Glutamatergic neuron (in vitro differentiated cells): ENCODE results near the gene IL4I1. TPM values are rescaled to one million over a fixed set of nuclear protein-coding genes. Genes with fewer than 3 reads are reported as not detected.

Experiments used
- DNase-seq: peaks from one replicate; pipeline ENCODE4 v3.0.0; 2022
- H3K27ac Mint-ChIP-seq: one replicate; pipeline ENCODE4 v1.8.0; 2020; ENCODE audit warnings: mild to moderate bottlenecking, mixed read lengths, inconsistent platforms; ENCODE audit not compliant: unreplicated experiment
- H3K27me3 Mint-ChIP-seq: one replicate; pipeline ENCODE4 v1.8.0; 2020; ENCODE audit warnings: mild to moderate bottlenecking, moderate library complexity, mixed read lengths, inconsistent platforms; ENCODE audit not compliant: unreplicated experiment
- H3K36me3 Mint-ChIP-seq: one replicate; pipeline ENCODE4 v1.8.0; 2020; ENCODE audit warnings: mild to moderate bottlenecking, mixed read lengths, inconsistent platforms; ENCODE audit not compliant: unreplicated experiment
- H3K4me1 Mint-ChIP-seq: one replicate; pipeline ENCODE4 v1.8.0; 2020; ENCODE audit warnings: mild to moderate bottlenecking, low read depth, mixed read lengths, inconsistent platforms; ENCODE audit not compliant: unreplicated experiment
- H3K4me3 Mint-ChIP-seq: one replicate; pipeline ENCODE4 v1.8.0; 2020; ENCODE audit warnings: mild to moderate bottlenecking, mixed read lengths, inconsistent platforms; ENCODE audit not compliant: unreplicated experiment
- H3K9me3 Mint-ChIP-seq: one replicate; pipeline ENCODE4 v1.8.0; 2020; ENCODE audit warnings: mild to moderate bottlenecking, moderate library complexity, mixed read lengths, inconsistent platforms; ENCODE audit not compliant: unreplicated experiment
- CTCF ChIP-seq: fragments of 200-600 bp; sonication (generic); IDR thresholded peaks from one replicate; pipeline ENCODE4 v1.5.0; 2021; ENCODE audit not compliant: partially characterized antibody, unreplicated experiment
- total RNA-seq: library from RNA; stranded (reverse); fragmentation: NEBNext Ultra II Directional; extraction: Animal tissue kit (Norgen Biotek cat#: 25700); gene quantifications from one replicate; pipeline ENCODE4 v1.2.1, GENCODE V29; 2021; ENCODE audit not compliant: unreplicated experiment

The IL4I1 gene
- total RNA-seq, 1 donor from 2014 or later, result 0.59 TPM

- peaks cover under 1% of the 10 kb centered on the region for H3K9me3 Mint-ChIP-seq
- no peak overlapping the region for H3K4me3 Mint-ChIP-seq
- H3K36me3 Mint-ChIP-seq, result no peaks in the 10 kb centered on the region
- peaks cover 5% of the 10 kb centered on the region for H3K27me3 Mint-ChIP-seq
- no peaks in the 10 kb centered on the region for H3K4me1 Mint-ChIP-seq
- DNase-seq, result no peak
- no peak overlapping the region for H3K27ac Mint-ChIP-seq
- TF ChIP-seq CTCF, result no peak
Observed at GRCh38 chr19:49938662-49939061, 42.0 kb upstream of the IL4I1 start.

GRCh38 chr19:49937750-49938381, 41.2 kb upstream of the IL4I1 start:
- Mint-ChIP-seq H3K4me1 (no peaks in the 10 kb centered on the region), H3K27me3 (peaks cover 4% of the 10 kb centered on the region), H3K4me3 (peak overlapping the region; percentile 5), H3K36me3 (no peaks in the 10 kb centered on the region), H3K9me3 (peaks cover 2% of the 10 kb centered on the region), H3K27ac (no peak overlapping the region)
- peak; percentile 92 for DNase-seq
- TF ChIP-seq CTCF, result peak; percentile 96

GRCh38 chr19:49936549-49936948, 39.9 kb upstream of the IL4I1 start:
- H3K9me3 Mint-ChIP-seq, result peaks cover 8% of the 10 kb centered on the region
- H3K4me1 Mint-ChIP-seq, result peaks cover 5% of the 10 kb centered on the region
- DNase-seq, result no peak
- no peak overlapping the region for H3K4me3 Mint-ChIP-seq
- H3K36me3 Mint-ChIP-seq, result peaks cover 7% of the 10 kb centered on the region
- no peak overlapping the region for H3K27ac Mint-ChIP-seq
- H3K27me3 Mint-ChIP-seq, result peaks cover 4% of the 10 kb centered on the region
- TF ChIP-seq CTCF, result no peak

GRCh38 chr19:49933643-49934042, 37.0 kb upstream of the IL4I1 start:
- H3K27ac Mint-ChIP-seq, result no peak overlapping the region
- H3K4me1 Mint-ChIP-seq, result peaks cover 6% of the 10 kb centered on the region
- peaks cover 8% of the 10 kb centered on the region for H3K36me3 Mint-ChIP-seq
- peaks cover 18% of the 10 kb centered on the region for H3K9me3 Mint-ChIP-seq
- no peak overlapping the region for H3K4me3 Mint-ChIP-seq
- peaks cover 24% of the 10 kb centered on the region for H3K27me3 Mint-ChIP-seq
- DNase-seq, result no peak
- TF ChIP-seq CTCF, result no peak

GRCh38 chr19:49932731-49933131, 36.0 kb upstream of the IL4I1 start:
- H3K27ac Mint-ChIP-seq, result no peak overlapping the region
- peaks cover 8% of the 10 kb centered on the region for H3K36me3 Mint-ChIP-seq
- TF ChIP-seq CTCF, result no peak
- no peak overlapping the region for H3K4me3 Mint-ChIP-seq
- H3K4me1 Mint-ChIP-seq, result peaks cover 11% of the 10 kb centered on the region
- DNase-seq, result no peak
- peaks cover 30% of the 10 kb centered on the region for H3K27me3 Mint-ChIP-seq
- H3K9me3 Mint-ChIP-seq, result peaks cover 23% of the 10 kb centered on the region
